Measurements from ENCODE around the gene BEND3. TPM values are rescaled to one million over a fixed set of nuclear protein-coding genes. Genes with fewer than 3 reads are reported as not detected.

BEND3 gene
- total RNA-seq, 1 donor from 2014 or later, result 24.1 TPM

GRCh38 chr6:107061125-107062020, 53.9 kb downstream of the BEND3 start:
- Mint-ChIP-seq H3K27ac (ENCODE audit: unreplicated experiment) (no peak overlapping the region), H3K27me3 (ENCODE audit: low read depth) (peaks cover 3% of the 10 kb centered on the region), H3K36me3 (ENCODE audit: low read depth) (peaks cover 4% of the 10 kb centered on the region), H3K4me3 (no peak overlapping the region), H3K4me1 (no peaks in the 10 kb centered on the region), H3K9me3 (no peaks in the 10 kb centered on the region)
- no peak for TF ChIP-seq CTCF (conservative IDR thresholded peaks at IDR 0.05)
- no peak for DNase-seq (ENCODE audit: low read depth, low spot score)

- Mint-ChIP-seq H3K4me3 (no peak overlapping the region), H3K4me1 (no peaks in the 10 kb centered on the region), H3K27ac (ENCODE audit: unreplicated experiment) (no peak overlapping the region), H3K27me3 (ENCODE audit: low read depth) (peaks cover 3% of the 10 kb centered on the region), H3K9me3 (no peaks in the 10 kb centered on the region), H3K36me3 (ENCODE audit: low read depth) (peaks cover 1% of the 10 kb centered on the region)
- TF ChIP-seq CTCF (conservative IDR thresholded peaks at IDR 0.05), result no peak
- no peak for DNase-seq (ENCODE audit: low read depth, low spot score)
These were observed 54.6 kb downstream of the BEND3 start for GRCh38 chr6:107060704-107061103.

- no peaks in the 10 kb centered on the region for H3K9me3 Mint-ChIP-seq
- TF ChIP-seq CTCF (conservative IDR thresholded peaks at IDR 0.05), result no peak
- H3K4me3 Mint-ChIP-seq, result no peak overlapping the region
- no peaks in the 10 kb centered on the region for H3K4me1 Mint-ChIP-seq
- H3K27me3 Mint-ChIP-seq (ENCODE audit: low read depth), result peaks cover 3% of the 10 kb centered on the region
- no peaks in the 10 kb centered on the region for H3K36me3 Mint-ChIP-seq (ENCODE audit: low read depth)
- no peak for DNase-seq (ENCODE audit: low read depth, low spot score)
- no peak overlapping the region for H3K27ac Mint-ChIP-seq (ENCODE audit: unreplicated experiment)
These were observed 55.7 kb downstream of the BEND3 start for GRCh38 chr6:107059606-107060005.

GRCh38 chr6:107057679-107058078, 57.6 kb downstream of the BEND3 start:
- TF ChIP-seq CTCF (conservative IDR thresholded peaks at IDR 0.05), result no peak
- Mint-ChIP-seq H3K27me3 (ENCODE audit: low read depth) (peaks cover 3% of the 10 kb centered on the region), H3K4me1 (no peaks in the 10 kb centered on the region), H3K36me3 (ENCODE audit: low read depth) (no peaks in the 10 kb centered on the region), H3K9me3 (no peaks in the 10 kb centered on the region), H3K27ac (ENCODE audit: unreplicated experiment) (no peak overlapping the region), H3K4me3 (no peak overlapping the region)
- no peak for DNase-seq (ENCODE audit: low read depth, low spot score)

GRCh38 chr6:107056796-107057195, 58.5 kb downstream of the BEND3 start:
- no peaks in the 10 kb centered on the region for H3K4me1 Mint-ChIP-seq

More at GRCh38 chr6:107056796-107057195, 58.5 kb downstream of the BEND3 start:
- no peak overlapping the region for H3K4me3 Mint-ChIP-seq
- peak overlapping the region; percentile 5 for H3K27ac Mint-ChIP-seq (ENCODE audit: unreplicated experiment)
- H3K9me3 Mint-ChIP-seq, result no peaks in the 10 kb centered on the region
- DNase-seq (ENCODE audit: low read depth, low spot score), result no peak
- peaks cover 3% of the 10 kb centered on the region for H3K27me3 Mint-ChIP-seq (ENCODE audit: low read depth)
- no peaks in the 10 kb centered on the region for H3K36me3 Mint-ChIP-seq (ENCODE audit: low read depth)
- no peak for TF ChIP-seq CTCF (conservative IDR thresholded peaks at IDR 0.05)
